Mesendoderm (in vitro differentiated cells): ENCODE measurements around the gene PDE10A.
A peak's percentile ranks its signal among the peaks of the same experiment; 100 is the strongest.

Experiments
- DNase-seq: peaks from one replicate; pipeline ENCODE4 v3.0.0; 2013
- H2AK5ac ChIP-seq: 2 replicates; pipeline ENCODE4 v1.6.1; 2013; ENCODE audit warnings: low read length, inconsistent platforms
- H2BK120ac ChIP-seq: 2 replicates; pipeline ENCODE4 v1.6.1; 2013; ENCODE audit warnings: low read depth, mild to moderate bottlenecking, low read length, moderate library complexity, mixed read lengths
- H2BK15ac ChIP-seq: replicated peaks from 2 replicates; pipeline ENCODE4 v1.6.1; 2013; ENCODE audit warnings: low read depth, mild to moderate bottlenecking, moderate library complexity
- H2BK5ac ChIP-seq: 2 replicates; pipeline ENCODE4 v1.6.1; 2013; ENCODE audit warnings: low read length, inconsistent platforms
- H3K18ac ChIP-seq: 2 replicates; pipeline ENCODE4 v1.6.1; 2013; ENCODE audit warnings: mild to moderate bottlenecking, low read length, mixed read lengths
- H3K23ac ChIP-seq: one replicate; pipeline ENCODE4 v1.6.1; 2013; ENCODE audit warnings: low read length
- H3K27ac ChIP-seq: 2 replicates; pipeline ENCODE4 v1.5.1; 2013; ENCODE audit warnings: low read depth, mild to moderate bottlenecking, inconsistent platforms, low read length, moderate library complexity
- H3K27me3 ChIP-seq: 2 replicates; pipeline ENCODE4 v1.6.1; 2013; ENCODE audit warnings: low read length, control low read depth, mild to moderate bottlenecking, inconsistent platforms; ENCODE audit not compliant: insufficient read depth, poor library complexity
- H3K36me3 ChIP-seq: 2 replicates; pipeline ENCODE4 v1.6.1; 2013; ENCODE audit warnings: low read length, inconsistent platforms; ENCODE audit not compliant: control insufficient read depth, insufficient read depth
- H3K4ac ChIP-seq: one replicate; pipeline ENCODE4 v1.6.1; 2013; ENCODE audit warnings: low read depth, mild to moderate bottlenecking, low read length, moderate library complexity
- H3K4me1 ChIP-seq: 2 replicates; pipeline ENCODE4 v1.6.1; 2013; ENCODE audit warnings: low read depth, low read length, inconsistent platforms; ENCODE audit not compliant: control insufficient read depth
- H3K4me2 ChIP-seq: 2 replicates; pipeline ENCODE4 v1.6.1; 2013; ENCODE audit warnings: low read length
- H3K4me3 ChIP-seq: 2 replicates; pipeline ENCODE4 v1.5.1; 2013; ENCODE audit warnings: mild to moderate bottlenecking, low read length
- H3K56ac ChIP-seq: one replicate; pipeline ENCODE4 v1.6.1; 2013; ENCODE audit warnings: low read length
- H3K79me1 ChIP-seq: 2 replicates; pipeline ENCODE4 v1.6.1; 2013; ENCODE audit warnings: low read length, inconsistent platforms
- H3K79me2 ChIP-seq: 2 replicates; pipeline ENCODE4 v1.6.1; 2013; ENCODE audit warnings: mild to moderate bottlenecking, low read length; ENCODE audit not compliant: control insufficient read depth, insufficient read depth
- H3K9ac ChIP-seq: 2 replicates; pipeline ENCODE4 v1.6.1; 2013; ENCODE audit warnings: low read length, inconsistent platforms
- H4K5ac ChIP-seq: one replicate; pipeline ENCODE4 v1.6.1; 2013; ENCODE audit warnings: low read length
- H4K8ac ChIP-seq: one replicate; pipeline ENCODE4 v1.6.1; 2013; ENCODE audit warnings: low read depth, mild to moderate bottlenecking, control low read depth, low read length, moderate library complexity
- WGBS: extraction: QIAGEN DNeasy Blood & Tissue Kit; methylation state at CpG from one replicate; pipeline ENCODE4 v1.1.7; 2013; ENCODE audit warnings: low lambda C conversion rate, missing lambda C conversion rate; ENCODE audit not compliant: insufficient coverage; ENCODE audit errors: extremely low coverage; 5-methylcytosine and 5-hydroxymethylcytosine counted together

The PDE10A gene

DNA sequence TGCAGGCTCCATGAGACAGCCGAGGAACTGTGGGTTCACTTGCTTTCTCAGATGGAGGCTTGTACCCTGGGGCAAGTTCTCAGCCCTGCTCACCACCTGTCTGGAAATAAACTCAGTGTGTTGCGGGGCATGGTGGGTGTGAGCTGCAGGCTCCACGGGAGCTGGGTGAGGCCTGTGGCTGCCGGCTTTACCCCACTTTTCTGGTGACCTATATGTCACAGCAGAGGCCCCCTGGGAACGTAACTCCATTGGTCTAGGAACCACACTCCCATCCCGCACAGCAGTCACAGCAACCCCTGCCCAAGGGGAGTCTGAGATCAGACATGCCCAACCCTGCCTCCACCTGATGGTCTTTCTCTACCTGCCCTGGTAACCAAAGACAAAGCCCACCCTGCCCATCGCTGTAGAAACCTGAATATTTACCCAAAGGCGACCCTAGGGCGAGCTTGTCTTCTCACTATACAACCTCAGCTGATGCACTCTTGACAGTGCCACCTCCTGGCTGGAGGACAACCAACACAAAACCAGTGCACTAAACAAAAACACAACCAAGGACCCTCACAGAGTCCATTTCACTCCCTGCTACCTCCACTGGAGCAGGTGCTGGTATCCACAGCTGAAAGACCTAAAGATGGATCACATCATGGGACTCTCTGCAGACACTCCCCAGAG, 174.3 kb downstream of the PDE10A start:
- no peak overlapping the region for H3K23ac ChIP-seq
- no peak overlapping the region for H3K18ac ChIP-seq
- no peak overlapping the region for H4K8ac ChIP-seq
- H3K79me1 ChIP-seq = no peaks in the 10 kb centered on the region
- no peaks in the 10 kb centered on the region for H3K27me3 ChIP-seq
- no peak overlapping the region for H2BK120ac ChIP-seq
- no peaks in the 10 kb centered on the region for H3K79me2 ChIP-seq
- no peak overlapping the region for H3K4me3 ChIP-seq
- no peaks in the 10 kb centered on the region for H3K36me3 ChIP-seq
- no peak for DNase-seq
- H2BK5ac ChIP-seq = no peak overlapping the region
- no CpG with 5 or more reads among the region's 9 CpGs for WGBS
- H3K4me1 ChIP-seq = no peaks in the 10 kb centered on the region
- no peak overlapping the region for H3K4ac ChIP-seq
- no peak overlapping the region for H3K4me2 ChIP-seq
- no peak overlapping the region for H3K56ac ChIP-seq
- no peak overlapping the region for H3K9ac ChIP-seq
- no peak overlapping the region for H2BK15ac ChIP-seq
- no peak overlapping the region for H4K5ac ChIP-seq
- no peak overlapping the region for H2AK5ac ChIP-seq
- no peak overlapping the region for H3K27ac ChIP-seq

DNA sequence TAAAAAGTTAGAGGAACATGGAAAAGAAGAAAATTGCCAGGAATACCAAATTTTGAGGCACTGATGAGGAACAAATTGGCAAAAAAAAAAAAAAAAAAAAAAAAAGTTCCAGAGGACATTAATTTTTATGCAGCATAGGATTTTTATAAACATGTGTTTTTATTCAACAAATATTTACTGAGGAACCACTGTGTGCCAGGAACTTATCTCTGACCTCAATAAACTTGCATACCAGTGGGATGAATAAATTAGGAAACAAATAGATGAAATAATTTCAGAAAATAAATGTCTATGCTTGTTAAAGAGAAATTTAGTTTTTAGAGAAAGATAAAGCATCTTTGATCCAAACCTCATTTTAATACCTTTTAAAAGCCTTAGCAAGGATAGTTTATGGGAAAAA, 175.1 kb downstream of the PDE10A start:
- H3K4me1 ChIP-seq = no peaks in the 10 kb centered on the region
- H3K9ac ChIP-seq = no peak overlapping the region
- no peak overlapping the region for H3K4me2 ChIP-seq
- H3K4ac ChIP-seq = no peak overlapping the region
- no peak overlapping the region for H2BK15ac ChIP-seq
- H3K56ac ChIP-seq = no peak overlapping the region
- H3K4me3 ChIP-seq = no peak overlapping the region
- no peak for DNase-seq
- H2BK5ac ChIP-seq = no peak overlapping the region
- no peak overlapping the region for H2AK5ac ChIP-seq
- no peaks in the 10 kb centered on the region for H3K36me3 ChIP-seq
- no peaks in the 10 kb centered on the region for H3K27me3 ChIP-seq
- no peak overlapping the region for H4K5ac ChIP-seq
- H4K8ac ChIP-seq = no peak overlapping the region
- no peak overlapping the region for H3K27ac ChIP-seq
- H3K79me2 ChIP-seq = no peaks in the 10 kb centered on the region
- no peaks in the 10 kb centered on the region for H3K79me1 ChIP-seq
- no peak overlapping the region for H2BK120ac ChIP-seq
- no peak overlapping the region for H3K23ac ChIP-seq
- H3K18ac ChIP-seq = no peak overlapping the region

DNA sequence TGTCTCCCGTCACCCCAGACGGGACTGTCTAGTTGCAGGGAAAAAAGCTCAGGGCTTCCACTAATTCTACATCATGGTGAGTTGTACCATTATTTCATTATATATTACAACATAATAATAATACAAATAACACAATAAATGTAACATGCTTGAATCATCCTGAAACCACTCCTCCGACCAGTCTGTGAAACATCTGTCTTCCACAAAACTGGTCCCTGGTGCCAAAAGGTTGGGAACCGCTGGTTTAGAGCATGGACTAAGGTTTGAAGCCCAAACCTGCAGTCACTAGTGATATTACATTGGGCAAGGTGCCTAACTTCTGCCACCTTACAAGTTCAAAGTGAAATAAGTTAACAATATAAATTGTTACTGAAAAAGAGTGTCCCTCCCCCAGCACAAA, 175.7 kb downstream of the PDE10A start:
- Histone ChIP-seq H2AK5ac (no peak overlapping the region), H2BK120ac (no peak overlapping the region), H3K4me2 (no peak overlapping the region), H3K18ac (no peak overlapping the region), H3K4me3 (no peak overlapping the region), H3K23ac (no peak overlapping the region), H2BK15ac (no peak overlapping the region), H3K27ac (no peak overlapping the region), H3K9ac (no peak overlapping the region), H4K8ac (no peak overlapping the region), H3K4me1 (no peaks in the 10 kb centered on the region), H3K4ac (no peak overlapping the region), H3K27me3 (no peaks in the 10 kb centered on the region), H4K5ac (no peak overlapping the region), H2BK5ac (no peak overlapping the region), H3K56ac (no peak overlapping the region), H3K79me2 (no peaks in the 10 kb centered on the region), H3K36me3 (no peaks in the 10 kb centered on the region), H3K79me1 (no peaks in the 10 kb centered on the region)
- WGBS = no CpG with 5 or more reads among the region's 4 CpGs
- DNase-seq = no peak

DNA sequence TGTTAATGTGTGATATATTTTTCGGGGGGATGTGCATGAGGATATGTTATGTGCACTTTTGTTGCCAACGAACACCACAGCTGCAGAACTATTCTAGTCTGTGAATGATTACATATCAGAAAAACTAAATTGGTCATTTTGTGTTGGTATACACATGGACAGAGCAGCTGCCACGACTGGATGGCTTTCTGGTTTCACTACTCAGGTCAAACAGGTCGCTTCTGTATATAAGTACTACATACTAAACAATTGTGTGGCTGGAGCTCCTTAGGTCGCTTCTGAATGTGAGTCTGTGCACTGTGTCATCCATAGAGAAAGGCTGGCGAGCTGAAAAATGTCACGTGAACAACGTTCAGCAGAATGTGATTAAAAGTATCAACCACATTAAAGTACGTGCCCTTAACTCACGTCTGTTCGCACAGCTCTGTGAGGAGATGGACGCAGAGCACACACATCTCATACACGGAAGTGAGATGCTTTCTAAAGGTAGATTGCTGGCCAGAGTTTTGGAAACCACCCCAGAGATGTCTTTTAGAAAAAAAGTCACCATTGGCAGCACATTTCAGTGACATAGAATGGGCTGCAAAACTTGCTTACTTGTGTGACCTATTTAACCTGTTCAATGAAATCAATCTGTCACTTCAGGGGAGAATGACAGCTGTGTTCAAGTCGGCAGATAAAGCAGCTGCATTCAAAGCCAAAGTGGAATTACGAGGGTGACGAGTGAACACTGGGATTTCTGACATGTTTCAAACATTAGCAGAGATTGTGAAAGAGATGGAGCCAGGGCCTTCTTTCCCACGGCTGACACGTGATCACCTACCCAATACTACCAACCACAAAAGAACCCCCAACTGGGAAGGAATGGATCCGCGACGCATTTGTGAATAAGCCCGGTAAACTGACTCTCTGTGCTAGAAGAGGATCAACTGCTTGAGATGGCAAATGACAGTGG, 176.6 kb downstream of the PDE10A start:
- WGBS = no CpG with 5 or more reads among the region's 22 CpGs
- Histone ChIP-seq H4K5ac (no peak overlapping the region), H2BK120ac (no peak overlapping the region), H3K18ac (no peak overlapping the region), H3K4me3 (no peak overlapping the region), H2BK15ac (no peak overlapping the region), H3K4me2 (no peak overlapping the region), H4K8ac (no peak overlapping the region), H3K27me3 (no peaks in the 10 kb centered on the region), H3K79me1 (no peaks in the 10 kb centered on the region), H3K79me2 (no peaks in the 10 kb centered on the region), H3K4ac (no peak overlapping the region), H3K27ac (no peak overlapping the region), H3K4me1 (no peaks in the 10 kb centered on the region), H3K9ac (no peak overlapping the region), H2BK5ac (no peak overlapping the region), H2AK5ac (no peak overlapping the region), H3K56ac (no peak overlapping the region), H3K36me3 (no peaks in the 10 kb centered on the region), H3K23ac (no peak overlapping the region)
- peak; percentile 15 for DNase-seq

DNA sequence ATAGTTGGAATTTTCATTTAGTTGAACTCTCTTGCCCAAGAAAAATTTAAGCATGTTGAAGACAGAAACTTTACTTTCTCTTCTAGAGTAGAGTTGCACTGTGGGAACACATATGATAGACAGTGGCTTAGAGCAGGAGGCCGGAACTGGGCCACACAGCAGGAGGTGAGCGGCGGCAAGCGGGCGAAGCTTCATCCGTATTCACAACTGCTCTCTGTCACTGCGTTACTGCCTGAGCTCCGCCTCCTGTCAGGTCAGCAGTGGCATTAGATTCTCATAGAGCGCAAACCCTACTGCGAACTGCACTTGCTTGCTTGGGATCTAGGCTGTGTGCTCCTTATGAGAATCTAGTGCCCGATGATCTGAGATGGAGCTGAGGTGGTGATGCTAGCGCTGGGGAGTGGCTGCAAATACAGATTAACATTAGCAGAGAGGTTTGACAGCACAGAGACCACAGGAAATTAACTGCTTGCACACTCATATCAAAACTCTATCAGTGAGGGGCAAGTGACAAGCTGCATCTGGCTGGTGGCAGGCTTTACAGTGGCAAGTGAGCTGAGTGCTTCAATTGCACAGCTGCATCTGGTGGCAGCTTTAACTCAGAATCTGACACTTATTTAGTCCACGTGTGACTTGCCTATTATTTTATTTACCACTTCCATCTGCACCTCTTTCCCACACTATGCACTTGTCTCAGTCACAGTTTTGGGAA, 178.7 kb downstream of the PDE10A start:
- Histone ChIP-seq H3K18ac (no peak overlapping the region), H2AK5ac (no peak overlapping the region), H2BK5ac (no peak overlapping the region), H3K4ac (no peak overlapping the region), H3K79me2 (no peaks in the 10 kb centered on the region), H3K79me1 (no peaks in the 10 kb centered on the region), H3K36me3 (no peaks in the 10 kb centered on the region), H3K27ac (no peak overlapping the region), H3K56ac (no peak overlapping the region), H3K9ac (no peak overlapping the region), H4K5ac (no peak overlapping the region), H3K4me2 (no peak overlapping the region), H3K4me1 (no peaks in the 10 kb centered on the region), H2BK15ac (no peak overlapping the region), H2BK120ac (no peak overlapping the region), H3K23ac (no peak overlapping the region), H4K8ac (no peak overlapping the region), H3K4me3 (no peak overlapping the region), H3K27me3 (no peaks in the 10 kb centered on the region)
- no CpG with 5 or more reads among the region's 13 CpGs for WGBS
- DNase-seq = peak; percentile 27
